GM12878 (cell line): ENCODE measurements around the gene TEX101. TPM values are rescaled to one million over a fixed set of nuclear protein-coding genes. Genes with fewer than 3 reads are reported as not detected.

Experiments
- ATAC-seq: fragments of 200-7000 bp; cut with Tn5 transposase; 3 replicates; pipeline ENCODE4 v1.9.1; 2020; ENCODE audit warnings: mild to moderate bottlenecking, moderate library complexity
- BruUV-seq: library from RNA; stranded (reverse); fragments of 400-500 nt; replicated peaks from 2 replicates; lab custom pipeline; 2021; lab: Mats Ljungman, UMichigan
- CTCF ChIA-PET: fragments of 300-600 bp; sonication (Branson Sonifier 250); formaldehyde crosslinking; extraction: SDS; loops from one replicate; lab custom pipeline; 2021; ENCODE audit warnings: inconsistent platforms; lab: Yijun Ruan, JAX
- POLR2A ChIA-PET: fragments of 350-600 bp; formaldehyde crosslinking; extraction: SDS; loops from one replicate; lab custom pipeline; 2021; ENCODE audit warnings: inconsistent platforms; lab: Charles Lee
- RAD21 ChIA-PET: fragments of 300-600 bp; sonication (Branson Sonifier 250); formaldehyde crosslinking; loops from one replicate; lab custom pipeline; 2023; ENCODE audit warnings: antibody characterized with exemption; ENCODE audit not compliant: unreplicated experiment; lab: Charles Lee
- SMC1A ChIA-PET: fragments of 300-600 bp; sonication (Branson Sonifier 250); formaldehyde crosslinking; loops from one replicate; lab custom pipeline; 2023; ENCODE audit not compliant: unreplicated experiment, uncharacterized antibody; lab: Charles Lee
- DNase-seq: peaks from one replicate; pipeline ENCODE4 v3.0.0-alpha.2; 2011; ENCODE audit warnings: low read depth, low spot score
- FAIRE-seq: peaks from 3 replicates; lab custom pipeline; 2011; peaks lifted over from hg19 to GRCh38; lab: Jason Lieb, UNC
- H2AFZ ChIP-seq: 2 replicates; pipeline ENCODE4 v1.6.0; 2011; ENCODE audit warnings: low read depth, low read length, control low read depth; ENCODE audit not compliant: control insufficient read depth
- H3K27ac ChIP-seq: 2 replicates; pipeline ENCODE4 v1.5.1; 2011; ENCODE audit warnings: control low read depth; ENCODE audit not compliant: control insufficient read depth, insufficient read depth
- H3K27me3 ChIP-seq, 2 experiments: replicated peaks in 1 of 2; 2 replicates each; pipeline versions ENCODE4 v1.6.0 to v1.6.1; 2011; ENCODE audit warnings: low read length in 1 of 2; ENCODE audit not compliant: control insufficient read depth in 2 of 2, insufficient read depth in 2 of 2
- H3K36me3 ChIP-seq, 2 experiments: 2 replicates each; pipeline ENCODE4 v1.5.1; 2011; ENCODE audit warnings: low read length in 1 of 2; ENCODE audit not compliant: control insufficient read depth in 2 of 2, insufficient read depth in 2 of 2
- H3K4me1 ChIP-seq: 2 replicates; pipeline ENCODE4 v1.6.1; 2011; ENCODE audit warnings: mild to moderate bottlenecking, low read length, moderate library complexity, mixed read lengths; ENCODE audit not compliant: control insufficient read depth, insufficient read depth
- H3K4me2 ChIP-seq: 2 replicates; pipeline ENCODE4 v1.6.0; 2011; ENCODE audit warnings: control low read depth; ENCODE audit not compliant: control insufficient read depth, insufficient read depth
- H3K4me3 ChIP-seq: fragments of 200-600 bp; sonication (generic); 2 replicates; pipeline ENCODE4 v1.5.1; 2016
- H3K79me2 ChIP-seq: 2 replicates; pipeline ENCODE4 v1.6.0; 2011; ENCODE audit warnings: low read length; ENCODE audit not compliant: control insufficient read depth, insufficient read depth
- H3K9ac ChIP-seq: 2 replicates; pipeline ENCODE4 v1.8.0; 2011; ENCODE audit warnings: low read length, control low read depth, mixed read lengths; ENCODE audit not compliant: control insufficient read depth, insufficient read depth
- H3K9me3 ChIP-seq: replicated peaks from 3 replicates; pipeline ENCODE4 v1.5.1; 2011; ENCODE audit warnings: mild to moderate bottlenecking, low read length; ENCODE audit not compliant: control insufficient read depth, insufficient read depth
- H4K20me1 ChIP-seq: 2 replicates; pipeline ENCODE4 v1.6.0; 2011; ENCODE audit not compliant: control insufficient read depth, insufficient read depth
- ATF7 ChIP-seq: fragments of 450-650 bp; IDR thresholded peaks from 2 replicates; pipeline ENCODE4 v1.6.1; 2016; ENCODE audit warnings: low read depth, mild to moderate bottlenecking
- CTCF ChIP-seq, 3 experiments: IDR thresholded peaks in 2 of 3; conservative IDR thresholded peaks in 1 of 3; 2 replicates each; pipeline ENCODE4 v1.5.1; 2011; ENCODE audit warnings: low read depth in 3 of 3, low read length in 3 of 3, mild to moderate bottlenecking in 3 of 3, control low read depth in 2 of 3, moderate library complexity in 2 of 3, inconsistent platforms in 1 of 3, mixed read lengths in 1 of 3; ENCODE audit not compliant: control insufficient read depth in 2 of 3, insufficient read depth in 1 of 3; ENCODE audit errors: extremely low read depth in 1 of 3
- ETV6 ChIP-seq, 2 experiments: fragments of 450-650 bp in 1 of 2; IDR thresholded peaks in 1 of 2; conservative IDR thresholded peaks in 1 of 2; 2 replicates each; pipeline ENCODE4 v1.6.1; 2014; ENCODE audit warnings: antibody characterized with exemption in 1 of 2, borderline replicate concordance in 1 of 2, low read depth in 1 of 2, mild to moderate bottlenecking in 1 of 2, moderate library complexity in 1 of 2
- LARP7 ChIP-seq: fragments of 450-650 bp; IDR thresholded peaks from 2 replicates; pipeline ENCODE4 v1.6.1; 2017; ENCODE audit warnings: mild to moderate bottlenecking
- MXI1 ChIP-seq: fragments of 150-350 bp; IDR thresholded peaks from 2 replicates; pipeline ENCODE4 v1.6.1; 2011; ENCODE audit warnings: low read depth, mild to moderate bottlenecking, inconsistent platforms, low read length, improper control_type of control experiment
- NR2F1 ChIP-seq: fragments of 450-650 bp; conservative IDR thresholded peaks from 2 replicates; pipeline ENCODE4 v1.6.1; 2017; ENCODE audit warnings: mild to moderate bottlenecking
- PBX3 ChIP-seq: IDR thresholded peaks from 2 replicates; pipeline ENCODE4 v1.6.1; 2011; ENCODE audit warnings: mild to moderate bottlenecking, low read depth, low read length, moderate library complexity; ENCODE audit not compliant: insufficient replicate concordance
- REST ChIP-seq: IDR thresholded peaks from 2 replicates; pipeline ENCODE4 v1.6.1; 2012; ENCODE audit warnings: mild to moderate bottlenecking, low read depth, low read length
- ZBED1 ChIP-seq: IDR thresholded peaks from 2 replicates; pipeline ENCODE4 v1.6.1; 2016; ENCODE audit warnings: borderline replicate concordance
- WGBS: methylation state at CpG from one replicate; pipeline ENCODE4 v1.1.6; 2016; ENCODE audit warnings: low lambda C conversion rate; ENCODE audit not compliant: insufficient replicate concordance, insufficient coverage; ENCODE audit errors: missing lambda C conversion rate; 5-methylcytosine and 5-hydroxymethylcytosine counted together
- in situ Hi-C: fragments of 300-500 bp; cut with MboI; formaldehyde crosslinking; loops from 9 replicates; pipeline ENCODE4 v1.14.3; 2018; ENCODE audit warnings: mixed read lengths
- intact Hi-C: fragments of 100-400 bp; cut with micrococcal nuclease; formaldehyde crosslinking; loops from one replicate; pipeline ENCODE4 v1.14.2; 2022; ENCODE audit not compliant: unreplicated experiment
- polyA plus RNA-seq, 11 experiments: library from polyadenylated mRNA; depleted of rRNA in 4 of 11; unstranded in 6 of 11; stranded (reverse) in 5 of 11; fragments of >200 nt; fragmentation: Nextera tagmentation in 4 of 11; fragmentation: Illumina TruSeq in 1 of 11; extraction: Ambion mirVana in 4 of 11; extraction: Trizol in 1 of 11; gene quantifications; 1 replicate in 1 of 11; 2 replicates in 10 of 11; pipeline versions ENCODE4 v1.2.1 to v1.2.3, GENCODE V29; 2011 to 2016; ENCODE audit warnings: inconsistent platforms in 2 of 11, missing spikeins in 2 of 11, low read depth in 1 of 11
- total RNA-seq, 4 experiments: library from RNA; depleted of rRNA in 3 of 4; stranded (reverse); fragments of >200 nt in 3 of 4; fragmentation: Illumina TruSeq in 1 of 4; extraction: Trizol in 1 of 4; gene quantifications; 2 replicates each; pipeline versions ENCODE4 v1.2.1 to v1.2.3, GENCODE V29; 2013 to 2021

TEX101 gene
- total and polyA plus RNA-seq, 10 of the 15 experiments (the other 5 are each of a cell fraction or from before 2014, with no cell fraction given): not detected

- Histone ChIP-seq H3K79me2 (no peaks in the 10 kb centered on the region), H3K4me1 (no peaks in the 10 kb centered on the region), H3K27me3 (no peaks in the 10 kb centered on the region), H3K27ac (no peak overlapping the region), H2AFZ (no peak overlapping the region), H3K4me3 (no peak overlapping the region), H3K4me2 (no peak overlapping the region), H4K20me1 (no peaks in the 10 kb centered on the region), H3K9me3 (no peaks in the 10 kb centered on the region), H3K36me3 (no peaks in the 10 kb centered on the region), H3K9ac (no peak overlapping the region)
- intact Hi-C loops (no loop called here), in situ Hi-C loops (no loop called here)
- no TSS peak for BruUV-seq
- no peak for FAIRE-seq
- ChIA-PET RAD21 (no interaction called here), CTCF (interaction anchor here (5.1 kb wide), 1 partner anchor 89 kb away, joined by 65 read pairs; no protein-coding TSS in a partner anchor), SMC1A (interaction anchor here (1.4 kb wide), 1 partner anchor 17 kb away, joined by 3 read pairs; no protein-coding TSS in a partner anchor), POLR2A (no interaction called here)
- no peak for ATAC-seq
- peak in 2 of 3 experiments; percentile 1 to 16; a peak in 1 of 6 replicates for TF ChIP-seq CTCF (IDR thresholded peaks at IDR 0.05 in 2 of 3, conservative IDR thresholded peaks at IDR 0.05 in 1 of 3; ENCODE audit: control insufficient read depth in 2 of 3, extremely low read depth in 1 of 3, insufficient read depth in 1 of 3, low read depth in 3 of 3, low read length in 3 of 3)
- TF ChIP-seq ETV6 (conservative IDR thresholded peaks at IDR 0.05 in 1 of 2, IDR thresholded peaks at IDR 0.05 in 1 of 2; ENCODE audit: borderline replicate concordance in 1 of 2, low read depth in 1 of 2): no peak
- 34% methylated on average over 6 of the region's 6 CpGs for WGBS
- DNase-seq: no peak
Observed at GRCh38 chr19:43430142-43430710, 15.5 kb downstream of the TEX101 start.

GRCh38 chr19:43430976-43431375 is 16.3 kb downstream of the TEX101 start:
- Histone ChIP-seq H3K4me3 (no peak overlapping the region), H3K27ac (no peak overlapping the region), H4K20me1 (no peaks in the 10 kb centered on the region), H2AFZ (no peak overlapping the region), H3K27me3 (no peaks in the 10 kb centered on the region), H3K79me2 (no peaks in the 10 kb centered on the region), H3K9ac (no peak overlapping the region), H3K4me2 (no peak overlapping the region), H3K4me1 (no peaks in the 10 kb centered on the region), H3K9me3 (no peaks in the 10 kb centered on the region), H3K36me3 (no peaks in the 10 kb centered on the region)
- no peak for ATAC-seq
- ChIA-PET POLR2A (no interaction called here), SMC1A (no interaction called here), CTCF (interaction anchor here (2.7 to 5.1 kb wide), 2 partner anchors 89 to 93 kb away, joined by 11 to 65 read pairs; no protein-coding TSS in a partner anchor), RAD21 (no interaction called here)
- DNase-seq: no peak
- no TSS peak for BruUV-seq
- no peak for FAIRE-seq
- in situ Hi-C loops: no loop called here
- intact Hi-C loops: no loop called here
- 63% methylated on average over 9 of the region's 9 CpGs for WGBS
- TF ChIP-seq LARP7 (no peak), REST (no peak), ZBED1 (no peak), MXI1 (no peak), ATF7 (no peak), NR2F1 (no peak), PBX3 (no peak)
